Measurements from ENCODE around the gene IL20RA.

GRCh38 chr6:137005073-137005472, 39.7 kb downstream of the IL20RA start:
- no peak for TF ChIP-seq POLR2A (IDR thresholded peaks at IDR 0.05)
- TF ChIP-seq CTCF (IDR thresholded peaks at IDR 0.05) = no peak
